ENCODE data around the gene P2RY8.
"Not testable (repeated sequence)": the region's sequence is repeated elsewhere in the genome, so short reads cannot be mapped to it uniquely, and the experiment has no call there.

The P2RY8 gene

DNA sequence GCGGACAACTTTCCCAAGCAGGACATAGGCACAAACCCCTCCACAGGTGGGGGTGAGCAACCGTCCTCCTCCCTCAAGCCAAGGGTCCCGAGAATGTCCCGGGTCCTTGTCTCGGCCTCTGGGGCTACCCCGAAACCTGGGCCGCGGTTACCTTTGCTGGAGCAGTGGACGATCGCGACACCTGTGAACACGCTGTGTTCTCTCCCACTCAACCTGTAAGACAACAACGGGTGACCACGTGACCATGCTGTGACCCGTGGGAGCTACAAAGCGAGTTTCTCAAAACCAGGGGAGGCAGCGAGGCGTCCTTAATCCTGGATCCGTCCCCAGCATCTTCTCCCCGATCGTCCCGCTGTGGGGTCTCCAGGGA lies 102.1 kb downstream of the P2RY8 start:
- H3K4me3 ChIP-seq (ENCODE audit: control insufficient read depth, low read depth, low read length): no peak overlapping the region
- TF ChIP-seq, protein P1, sequence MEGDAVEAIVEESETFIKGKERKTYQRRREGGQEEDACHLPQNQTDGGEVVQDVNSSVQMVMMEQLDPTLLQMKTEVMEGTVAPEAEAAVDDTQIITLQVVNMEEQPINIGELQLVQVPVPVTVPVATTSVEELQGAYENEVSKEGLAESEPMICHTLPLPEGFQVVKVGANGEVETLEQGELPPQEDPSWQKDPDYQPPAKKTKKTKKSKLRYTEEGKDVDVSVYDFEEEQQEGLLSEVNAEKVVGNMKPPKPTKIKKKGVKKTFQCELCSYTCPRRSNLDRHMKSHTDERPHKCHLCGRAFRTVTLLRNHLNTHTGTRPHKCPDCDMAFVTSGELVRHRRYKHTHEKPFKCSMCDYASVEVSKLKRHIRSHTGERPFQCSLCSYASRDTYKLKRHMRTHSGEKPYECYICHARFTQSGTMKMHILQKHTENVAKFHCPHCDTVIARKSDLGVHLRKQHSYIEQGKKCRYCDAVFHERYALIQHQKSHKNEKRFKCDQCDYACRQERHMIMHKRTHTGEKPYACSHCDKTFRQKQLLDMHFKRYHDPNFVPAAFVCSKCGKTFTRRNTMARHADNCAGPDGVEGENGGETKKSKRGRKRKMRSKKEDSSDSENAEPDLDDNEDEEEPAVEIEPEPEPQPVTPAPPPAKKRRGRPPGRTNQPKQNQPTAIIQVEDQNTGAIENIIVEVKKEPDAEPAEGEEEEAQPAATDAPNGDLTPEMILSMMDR (IDR thresholded peaks at IDR 0.05; ENCODE audit: control insufficient read depth, insufficient read depth, low read depth, low read length, missing control alignments): no peak
- DNase-seq (ENCODE audit: low read depth): no peak

DNA sequence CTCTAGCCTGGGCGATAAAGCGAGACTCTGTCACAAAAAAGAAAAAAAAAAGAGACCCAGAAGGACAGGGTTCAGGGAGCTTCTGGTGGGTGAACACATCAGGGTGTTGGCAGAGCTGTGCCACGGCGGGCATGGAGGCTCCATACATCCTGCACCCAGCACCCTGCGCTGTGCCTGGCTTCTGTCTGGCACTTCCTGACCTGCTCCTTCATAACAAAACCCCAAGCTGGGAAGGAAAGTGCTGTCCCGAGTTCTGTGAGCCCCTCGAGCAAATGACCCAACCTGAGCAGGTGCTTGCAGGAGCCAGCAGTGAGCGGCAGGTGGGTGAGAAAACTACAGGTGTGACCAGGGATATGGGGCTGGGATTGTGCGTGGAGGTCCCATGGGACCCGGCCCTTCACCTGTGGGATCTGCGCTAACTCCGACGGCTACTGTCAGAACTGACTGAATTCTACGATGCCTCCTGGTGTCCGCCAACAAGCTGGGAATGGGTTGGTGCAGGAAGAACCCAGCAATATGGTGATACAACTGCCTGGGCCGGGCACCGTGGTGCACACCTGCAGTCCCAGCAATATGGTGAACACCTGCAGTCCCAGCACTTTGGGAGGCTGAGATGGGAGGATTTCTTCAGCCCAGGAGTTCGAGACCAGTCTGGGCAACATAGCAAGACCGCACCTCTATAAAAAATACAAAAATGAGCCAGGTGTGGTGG lies 103.2 kb downstream of the P2RY8 start:
- TF ChIP-seq, protein P1 (IDR thresholded peaks at IDR 0.05; ENCODE audit: control insufficient read depth, insufficient read depth, low read depth, low read length, missing control alignments): no peak
- H3K4me3 ChIP-seq (ENCODE audit: control insufficient read depth, low read depth, low read length): no peak overlapping the region
- DNase-seq (ENCODE audit: low read depth): no peak

DNA sequence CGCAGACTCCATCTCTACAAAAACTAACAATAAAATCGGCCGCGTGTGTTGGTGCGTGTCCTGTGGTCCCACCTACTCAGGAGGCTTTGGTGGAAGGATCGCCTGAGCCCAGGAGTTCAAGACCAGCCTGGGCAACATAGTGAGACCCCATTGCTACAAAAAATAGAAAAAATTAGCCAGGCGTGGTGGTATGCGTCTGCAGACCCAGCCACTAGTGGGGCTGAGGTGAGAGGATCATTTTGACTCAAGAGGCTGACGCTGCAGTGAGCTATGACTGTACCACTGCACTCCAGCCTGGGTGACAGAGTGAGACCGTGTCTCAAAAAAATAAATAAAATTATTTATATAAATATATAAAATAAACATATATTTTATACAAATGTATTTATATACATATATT lies 106.5 kb downstream of the P2RY8 start:
- H3K4me3 ChIP-seq (ENCODE audit: control insufficient read depth, low read depth, low read length): no peak overlapping the region
- no peak for DNase-seq (ENCODE audit: low read depth)
- TF ChIP-seq, protein P1 (IDR thresholded peaks at IDR 0.05; ENCODE audit: control insufficient read depth, insufficient read depth, low read depth, low read length, missing control alignments): no peak

DNA sequence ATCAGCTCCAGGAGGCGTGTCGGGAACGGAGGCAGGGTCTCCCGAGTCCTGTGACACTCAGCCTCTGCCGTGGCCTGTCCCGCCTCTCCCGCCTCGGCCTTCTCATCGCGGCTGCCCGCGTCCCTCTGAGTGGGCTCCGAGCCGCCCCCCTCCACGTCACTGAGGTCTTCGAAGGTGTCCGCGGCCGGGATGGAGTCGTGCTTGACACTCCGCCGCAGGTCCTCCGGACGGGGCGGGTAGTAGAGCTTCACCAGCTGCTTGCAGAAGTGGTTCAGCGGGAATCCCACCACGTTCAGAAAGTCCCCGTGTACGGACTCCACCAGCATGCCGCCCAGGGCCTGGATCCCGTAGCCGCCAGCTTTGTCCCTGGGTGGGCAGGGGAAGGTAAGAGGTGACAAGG lies 109.2 kb downstream of the P2RY8 start:
- DNase-seq (ENCODE audit: low read depth): no peak
- TF ChIP-seq, protein P1 (IDR thresholded peaks at IDR 0.05; ENCODE audit: control insufficient read depth, insufficient read depth, low read depth, low read length, missing control alignments): no peak
- H3K4me3 ChIP-seq (ENCODE audit: control insufficient read depth, low read depth, low read length): no peak overlapping the region

DNA sequence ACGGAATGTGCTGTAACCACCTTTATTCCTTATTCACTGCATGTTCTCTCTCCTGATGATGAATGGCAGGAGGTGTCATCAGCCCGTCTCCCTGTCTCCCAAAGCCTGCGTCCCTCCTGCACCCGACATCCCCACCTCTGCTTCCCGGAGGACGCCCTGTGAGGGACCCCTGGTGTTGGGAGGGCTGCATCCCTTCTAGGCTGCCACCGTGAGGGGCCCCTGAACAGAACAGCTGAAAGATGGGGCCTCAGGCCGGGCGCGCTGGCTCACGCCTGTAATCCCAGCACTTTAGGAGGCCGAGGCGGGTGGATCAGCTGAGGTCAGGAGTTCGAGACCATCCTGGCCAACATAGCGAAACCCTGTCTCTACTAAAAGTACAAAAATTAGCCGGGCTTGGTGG lies 110.7 kb downstream of the P2RY8 start:
- not testable (repeated sequence) for DNase-seq (ENCODE audit: low read depth); H3K4me3 ChIP-seq (ENCODE audit: control insufficient read depth, low read depth, low read length)

DNA sequence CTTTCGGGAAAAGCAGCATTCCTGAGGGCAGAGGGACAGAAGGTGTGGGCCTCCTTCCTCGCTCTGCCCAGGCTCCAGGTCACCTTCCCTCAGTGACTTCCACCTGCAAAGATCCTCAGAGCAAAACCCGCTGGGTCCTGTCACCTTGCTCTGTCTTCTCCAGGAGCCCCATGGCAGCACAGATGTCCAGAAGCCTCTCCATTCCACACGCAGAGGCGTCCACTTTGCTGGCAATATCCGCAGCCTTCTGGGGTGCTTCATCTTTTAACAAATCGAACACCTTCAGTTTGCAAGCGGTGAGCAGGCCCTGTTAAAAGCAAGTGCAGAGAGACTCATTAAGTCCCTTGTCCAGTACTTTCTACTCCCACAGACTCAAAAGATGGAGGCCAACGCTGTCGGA lies 111.6 kb downstream of the P2RY8 start:
- no peak for DNase-seq (ENCODE audit: low read depth)

DNA sequence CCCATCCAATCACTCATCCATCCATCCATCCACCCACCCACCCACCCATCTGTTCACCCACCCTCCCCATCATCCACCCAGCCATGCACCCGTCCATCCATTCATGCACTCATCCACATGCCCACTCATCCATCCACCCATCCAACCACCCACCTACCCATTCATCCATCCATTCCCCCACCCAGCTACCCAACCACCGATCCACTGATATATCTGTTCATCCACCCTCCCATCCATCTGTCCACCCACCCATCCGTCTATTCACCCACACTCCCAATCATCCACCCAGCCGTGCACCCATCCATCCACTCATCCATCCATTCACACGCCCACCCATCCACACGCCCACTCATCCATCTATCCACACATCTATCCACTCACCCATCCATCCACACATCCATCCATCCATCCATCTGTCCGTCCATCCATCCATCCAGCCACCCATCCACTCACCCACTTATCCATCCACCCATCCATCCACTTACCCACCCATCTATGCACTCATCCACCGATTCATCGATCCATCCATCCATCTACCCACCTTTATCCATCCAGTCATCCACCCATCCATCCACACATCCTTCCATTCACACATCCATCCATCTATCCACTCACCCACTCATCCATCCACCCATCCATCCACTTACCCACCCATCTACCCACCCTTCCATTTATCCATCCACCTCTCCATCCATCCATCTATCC lies 112.7 kb downstream of the P2RY8 start:
- TF ChIP-seq, protein P1 (IDR thresholded peaks at IDR 0.05; ENCODE audit: control insufficient read depth, insufficient read depth, low read depth, low read length, missing control alignments): no peak
- H3K4me3 ChIP-seq (ENCODE audit: control insufficient read depth, low read depth, low read length): no peak overlapping the region
- no peak for DNase-seq (ENCODE audit: low read depth)

More for the DNA sequence above, 111.6 kb downstream of the P2RY8 start:
- no peak overlapping the region for H3K4me3 ChIP-seq (ENCODE audit: control insufficient read depth, low read depth, low read length)
- TF ChIP-seq, protein P1 (IDR thresholded peaks at IDR 0.05; ENCODE audit: control insufficient read depth, insufficient read depth, low read depth, low read length, missing control alignments): no peak
